ENCODE measurements around the gene ITPR2.

GRCh38 chr12:26341491-26341890 is 491.5 kb downstream of the ITPR2 start:
- TF ChIP-seq POLR2A (IDR thresholded peaks at IDR 0.05; ENCODE audit: low read depth, low read length) = no peak
- no peak for TF ChIP-seq POLR2AphosphoS5 (IDR thresholded peaks at IDR 0.05; ENCODE audit: low read depth, low read length)
- TF ChIP-seq TAF1 (IDR thresholded peaks at IDR 0.05; ENCODE audit: borderline replicate concordance, low read depth, low read length) = no peak

Data from GM12892 (cell line).